IPS DF 6.9 (cell line): ENCODE measurements around the gene NSMF.

ENCODE experiments used
- DNase-seq: peaks from one replicate; pipeline ENCODE4 v3.0.0-alpha.2; 2013; ENCODE audit warnings: low read depth, low spot score
- H3K27ac ChIP-seq: one replicate; pipeline ENCODE4 v1.5.1; 2013; ENCODE audit warnings: low read length, control low read depth
- H3K27me3 ChIP-seq: 2 replicates; pipeline ENCODE4 v1.6.1; 2013; ENCODE audit warnings: mild to moderate bottlenecking, low read length; ENCODE audit not compliant: control insufficient read depth, insufficient read depth
- H3K36me3 ChIP-seq: 2 replicates; pipeline ENCODE4 v1.6.1; 2013; ENCODE audit warnings: low read length; ENCODE audit not compliant: control insufficient read depth, insufficient read depth
- H3K4me1 ChIP-seq: 2 replicates; pipeline ENCODE4 v1.6.1; 2013; ENCODE audit warnings: low read length; ENCODE audit not compliant: control insufficient read depth, insufficient read depth
- H3K4me3 ChIP-seq: 2 replicates; pipeline ENCODE4 v1.5.1; 2013; ENCODE audit warnings: mild to moderate bottlenecking, low read length
- H3K9me3 ChIP-seq: 2 replicates; pipeline ENCODE4 v1.6.1; 2013; ENCODE audit warnings: low read length, inconsistent platforms; ENCODE audit not compliant: control insufficient read depth, insufficient read depth
- WGBS: extraction: QIAGEN DNeasy Blood & Tissue Kit; methylation state at CpG from one replicate; pipeline ENCODE4 v1.1.7; 2013; ENCODE audit warnings: mixed read lengths, missing lambda C conversion rate; ENCODE audit not compliant: insufficient read length, insufficient coverage; 5-methylcytosine and 5-hydroxymethylcytosine counted together

The NSMF gene

GRCh38 chr9:137406876-137407589 is 52.1 kb downstream of the NSMF start:
- DNase-seq, result peak; percentile 50
- no peak overlapping the region for H3K27ac ChIP-seq

GRCh38 chr9:137406085-137406760 is 52.9 kb downstream of the NSMF start:
- WGBS, result no CpG with 5 or more reads among the region's 20 CpGs
- H3K27me3 ChIP-seq, result no peaks in the 10 kb centered on the region
- H3K36me3 ChIP-seq, result no peaks in the 10 kb centered on the region
- peaks cover 2% of the 10 kb centered on the region for H3K4me1 ChIP-seq
- no peak for DNase-seq
- H3K4me3 ChIP-seq, result no peak overlapping the region
- no peaks in the 10 kb centered on the region for H3K9me3 ChIP-seq
- H3K27ac ChIP-seq, result no peak overlapping the region

More at GRCh38 chr9:137406876-137407589, 52.1 kb downstream of the NSMF start:
- no peaks in the 10 kb centered on the region for H3K27me3 ChIP-seq
- WGBS, result no CpG with 5 or more reads among the region's 63 CpGs
- no peaks in the 10 kb centered on the region for H3K9me3 ChIP-seq
- peaks cover 2% of the 10 kb centered on the region for H3K4me1 ChIP-seq
- no peaks in the 10 kb centered on the region for H3K36me3 ChIP-seq
- peak overlapping the region; percentile 28; the same call in 1 of the 2 replicates for H3K4me3 ChIP-seq

- WGBS, result no CpG with 5 or more reads among the region's 11 CpGs
- DNase-seq, result no peak
- H3K4me3 ChIP-seq, result no peak overlapping the region
- no peaks in the 10 kb centered on the region for H3K36me3 ChIP-seq
- H3K4me1 ChIP-seq, result peaks cover 2% of the 10 kb centered on the region
- no peak overlapping the region for H3K27ac ChIP-seq
- H3K27me3 ChIP-seq, result no peaks in the 10 kb centered on the region
- no peaks in the 10 kb centered on the region for H3K9me3 ChIP-seq
Measured at GRCh38 chr9:137405677-137406081, 53.5 kb downstream of the NSMF start.

GRCh38 chr9:137404961-137405567 is 54.1 kb downstream of the NSMF start:
- no CpG with 5 or more reads among the region's 24 CpGs for WGBS
- Histone ChIP-seq H3K4me1 (peaks cover 2% of the 10 kb centered on the region), H3K27ac (no peak overlapping the region), H3K36me3 (no peaks in the 10 kb centered on the region), H3K4me3 (no peak overlapping the region), H3K9me3 (no peaks in the 10 kb centered on the region), H3K27me3 (no peaks in the 10 kb centered on the region)
- DNase-seq, result no peak

GRCh38 chr9:137403269-137403668 is 55.9 kb downstream of the NSMF start:
- Histone ChIP-seq H3K36me3 (no peaks in the 10 kb centered on the region), H3K9me3 (no peaks in the 10 kb centered on the region), H3K4me3 (no peak overlapping the region), H3K27ac (no peak overlapping the region), H3K27me3 (no peaks in the 10 kb centered on the region), H3K4me1 (peaks cover 2% of the 10 kb centered on the region)
- no peak for DNase-seq
- WGBS, result no CpG with 5 or more reads among the region's 15 CpGs

GRCh38 chr9:137402746-137403145 is 56.4 kb downstream of the NSMF start:
- H3K36me3 ChIP-seq, result no peaks in the 10 kb centered on the region
- no peak for DNase-seq
- H3K9me3 ChIP-seq, result no peaks in the 10 kb centered on the region
- no peaks in the 10 kb centered on the region for H3K27me3 ChIP-seq
- H3K4me3 ChIP-seq, result no peak overlapping the region
- no peak overlapping the region for H3K27ac ChIP-seq
- no CpG with 5 or more reads among the region's 11 CpGs for WGBS
- peaks cover 2% of the 10 kb centered on the region for H3K4me1 ChIP-seq

- Histone ChIP-seq H3K36me3 (no peaks in the 10 kb centered on the region; the same call in 1 of the 2 replicates), H3K4me1 (no peaks in the 10 kb centered on the region), H3K4me3 (no peak overlapping the region), H3K27ac (no peak overlapping the region), H3K27me3 (no peaks in the 10 kb centered on the region), H3K9me3 (no peaks in the 10 kb centered on the region)
- no CpG with 5 or more reads among the region's 60 CpGs for WGBS
- no peak for DNase-seq
Measured at GRCh38 chr9:137398561-137399468, 60.3 kb downstream of the NSMF start.

GRCh38 chr9:137397675-137398423 is 61.3 kb downstream of the NSMF start:
- no peak for DNase-seq
- Histone ChIP-seq H3K4me1 (no peaks in the 10 kb centered on the region), H3K9me3 (no peaks in the 10 kb centered on the region), H3K27me3 (no peaks in the 10 kb centered on the region), H3K4me3 (no peak overlapping the region), H3K36me3 (no peaks in the 10 kb centered on the region; the same call in 1 of the 2 replicates), H3K27ac (no peak overlapping the region)
- 100% methylated on average over 1 of the region's 20 CpGs for whole genome bisulfite sequencing
